HG02852 (cell line): ENCODE measurements around the gene ANKRD30A.
"Not testable (repeated sequence)": the region's sequence is repeated elsewhere in the genome, so short reads cannot be mapped to it uniquely, and the experiment has no call there.

Experiments
- ATAC-seq: cut with Tn5 transposase; IDR thresholded peaks from one replicate; pipeline ENCODE4 v1.9.1; 2021; ENCODE audit warnings: mild to moderate bottlenecking, moderate library complexity; ENCODE audit not compliant: unreplicated experiment

The ANKRD30A gene, protein sequence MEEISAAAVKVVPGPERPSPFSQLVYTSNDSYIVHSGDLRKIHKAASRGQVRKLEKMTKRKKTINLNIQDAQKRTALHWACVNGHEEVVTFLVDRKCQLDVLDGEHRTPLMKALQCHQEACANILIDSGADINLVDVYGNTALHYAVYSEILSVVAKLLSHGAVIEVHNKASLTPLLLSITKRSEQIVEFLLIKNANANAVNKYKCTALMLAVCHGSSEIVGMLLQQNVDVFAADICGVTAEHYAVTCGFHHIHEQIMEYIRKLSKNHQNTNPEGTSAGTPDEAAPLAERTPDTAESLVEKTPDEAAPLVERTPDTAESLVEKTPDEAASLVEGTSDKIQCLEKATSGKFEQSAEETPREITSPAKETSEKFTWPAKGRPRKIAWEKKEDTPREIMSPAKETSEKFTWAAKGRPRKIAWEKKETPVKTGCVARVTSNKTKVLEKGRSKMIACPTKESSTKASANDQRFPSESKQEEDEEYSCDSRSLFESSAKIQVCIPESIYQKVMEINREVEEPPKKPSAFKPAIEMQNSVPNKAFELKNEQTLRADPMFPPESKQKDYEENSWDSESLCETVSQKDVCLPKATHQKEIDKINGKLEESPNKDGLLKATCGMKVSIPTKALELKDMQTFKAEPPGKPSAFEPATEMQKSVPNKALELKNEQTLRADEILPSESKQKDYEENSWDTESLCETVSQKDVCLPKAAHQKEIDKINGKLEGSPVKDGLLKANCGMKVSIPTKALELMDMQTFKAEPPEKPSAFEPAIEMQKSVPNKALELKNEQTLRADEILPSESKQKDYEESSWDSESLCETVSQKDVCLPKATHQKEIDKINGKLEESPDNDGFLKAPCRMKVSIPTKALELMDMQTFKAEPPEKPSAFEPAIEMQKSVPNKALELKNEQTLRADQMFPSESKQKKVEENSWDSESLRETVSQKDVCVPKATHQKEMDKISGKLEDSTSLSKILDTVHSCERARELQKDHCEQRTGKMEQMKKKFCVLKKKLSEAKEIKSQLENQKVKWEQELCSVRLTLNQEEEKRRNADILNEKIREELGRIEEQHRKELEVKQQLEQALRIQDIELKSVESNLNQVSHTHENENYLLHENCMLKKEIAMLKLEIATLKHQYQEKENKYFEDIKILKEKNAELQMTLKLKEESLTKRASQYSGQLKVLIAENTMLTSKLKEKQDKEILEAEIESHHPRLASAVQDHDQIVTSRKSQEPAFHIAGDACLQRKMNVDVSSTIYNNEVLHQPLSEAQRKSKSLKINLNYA (N-terminal part only)

DNA sequence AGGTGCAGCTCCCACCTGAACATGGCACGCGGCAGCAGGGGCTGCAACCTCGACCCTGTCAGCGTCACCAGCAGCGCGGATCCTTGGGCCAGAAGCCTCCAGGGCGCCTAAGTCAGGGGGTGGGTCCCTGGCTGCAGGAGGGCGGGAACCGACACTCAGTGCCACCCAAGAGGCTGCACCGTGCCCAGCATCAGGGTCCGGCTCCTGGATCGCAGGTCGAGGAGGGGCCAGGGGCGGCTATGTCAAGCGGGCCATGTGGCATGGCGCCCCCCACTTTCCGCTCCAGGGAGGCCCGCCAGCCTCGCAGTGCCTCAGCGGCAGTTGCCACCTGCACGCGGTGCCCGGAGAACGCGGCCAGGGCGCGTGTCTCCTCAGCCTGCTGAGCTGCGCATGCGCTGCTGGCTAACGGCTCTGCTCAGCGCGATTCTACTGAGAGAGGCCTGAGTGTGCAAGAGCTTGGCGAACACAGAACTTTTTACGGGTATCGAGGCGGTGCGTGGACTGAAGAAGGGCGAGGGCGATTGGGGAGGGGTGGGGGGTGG lies at the start of gene ANKRD30A:
Gene ANKRD30A, plus strand, starts transcription at position 408 of the 542 bp plus-strand sequence. CDS start 190 bp downstream, outside the sequence.
- ATAC-seq = no peak

GRCh38 chr10:37076083-37076482 lies 49.3 kb upstream of the ANKRD30A start:
- not testable (repeated sequence) for ATAC-seq

- ATAC-seq = no peak
These were observed 29.4 kb upstream of the ANKRD30A start for GRCh38 chr10:37095792-37096573.

- no peak for ATAC-seq
These were observed 24.1 kb upstream of the ANKRD30A start for GRCh38 chr10:37101261-37101660.

DNA sequence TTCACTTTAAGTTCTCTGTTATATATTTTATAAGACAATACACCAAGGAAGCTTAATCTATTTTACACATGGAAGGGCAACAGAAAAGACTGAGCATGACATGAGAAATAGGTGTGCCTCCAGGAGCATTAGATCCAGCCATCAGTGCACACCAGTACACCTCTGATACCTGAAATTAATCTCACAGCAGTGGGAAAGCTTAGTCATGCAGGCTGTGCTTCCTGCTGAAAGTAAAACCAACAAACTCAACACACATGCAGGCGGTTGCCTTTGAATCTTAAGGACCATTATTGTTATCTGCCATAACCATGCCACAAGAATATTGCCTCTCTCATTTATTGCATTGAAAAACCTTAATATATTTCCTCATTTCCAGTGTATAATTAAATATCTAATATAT lies 16.4 kb upstream of the ANKRD30A start:
- ATAC-seq = no peak

GRCh38 chr10:37124532-37124931 lies 866 bp upstream of the ANKRD30A start:
- no peak for ATAC-seq

- ATAC-seq = no peak
These were observed 523 bp downstream of the ANKRD30A start for GRCh38 chr10:37125921-37126320.

GRCh38 chr10:37146443-37146842 lies 21.0 kb downstream of the ANKRD30A start:
- ATAC-seq = no peak

DNA sequence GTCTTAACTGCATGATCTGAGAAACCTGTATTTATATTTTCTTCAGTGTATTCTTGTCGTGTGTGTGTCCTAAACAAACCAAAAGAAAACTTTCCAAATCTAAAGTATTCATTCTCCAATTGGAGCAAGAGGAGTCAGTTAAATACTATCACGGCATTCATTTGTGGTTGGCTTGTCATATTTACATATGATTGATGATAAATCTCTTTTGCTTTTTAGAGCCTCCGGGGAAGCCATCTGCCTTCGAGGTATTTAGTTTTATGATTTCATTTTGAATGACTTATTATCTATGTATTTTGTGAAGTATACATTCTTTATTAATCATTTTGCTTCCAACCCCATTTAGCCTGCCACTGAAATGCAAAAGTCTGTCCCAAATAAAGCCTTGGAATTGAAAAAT lies 37.0 kb downstream of the ANKRD30A start:
- not testable (repeated sequence) for ATAC-seq

- ATAC-seq = not testable (repeated sequence)
These were observed 46.5 kb downstream of the ANKRD30A start for GRCh38 chr10:37171945-37172344.

GRCh38 chr10:37178296-37178695 lies 52.9 kb downstream of the ANKRD30A start:
- not testable (repeated sequence) for ATAC-seq

GRCh38 chr10:37182719-37183118 lies 57.3 kb downstream of the ANKRD30A start:
- ATAC-seq = not testable (repeated sequence)

DNA sequence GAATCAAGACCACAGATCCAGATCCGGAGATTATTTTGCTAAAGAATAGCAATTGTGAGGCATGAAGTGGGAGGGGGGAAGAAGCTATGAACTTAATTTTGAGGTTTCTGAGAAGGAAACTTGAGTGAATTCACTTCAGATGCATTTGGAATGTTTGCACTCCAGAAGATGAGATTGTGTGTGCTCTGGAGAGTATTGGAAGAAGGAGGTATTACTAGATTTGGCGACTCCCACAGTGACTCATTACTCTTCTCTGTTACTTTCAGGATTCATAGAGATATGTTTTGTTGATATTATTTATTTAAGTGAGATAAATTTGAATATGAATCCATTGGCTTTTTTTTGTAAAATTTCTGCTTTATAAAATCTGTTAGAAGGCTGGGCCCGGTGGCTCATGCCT lies 80.7 kb downstream of the ANKRD30A start:
- no peak for ATAC-seq

DNA sequence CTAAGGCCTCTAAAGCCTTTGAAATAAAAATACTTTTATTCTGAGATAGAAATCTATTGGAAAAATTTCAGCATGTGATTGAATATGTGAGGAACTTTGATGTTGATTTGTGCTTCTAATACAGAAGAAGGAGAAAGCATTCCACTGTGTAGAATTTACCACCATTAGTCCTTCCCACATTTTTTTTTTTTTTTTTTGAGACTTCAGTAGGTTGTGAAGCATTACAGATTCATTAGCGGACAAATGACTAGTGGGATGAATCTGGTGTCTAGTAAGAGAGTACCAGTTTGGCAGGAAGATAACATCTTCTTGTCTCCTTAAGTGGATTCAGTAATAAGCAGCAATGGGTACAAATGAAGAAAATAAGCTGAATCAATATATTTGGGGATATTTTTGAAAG lies 95.5 kb downstream of the ANKRD30A start:
- no peak for ATAC-seq

- ATAC-seq = no peak
These were observed 96.6 kb downstream of the ANKRD30A start for GRCh38 chr10:37222046-37222445.

DNA sequence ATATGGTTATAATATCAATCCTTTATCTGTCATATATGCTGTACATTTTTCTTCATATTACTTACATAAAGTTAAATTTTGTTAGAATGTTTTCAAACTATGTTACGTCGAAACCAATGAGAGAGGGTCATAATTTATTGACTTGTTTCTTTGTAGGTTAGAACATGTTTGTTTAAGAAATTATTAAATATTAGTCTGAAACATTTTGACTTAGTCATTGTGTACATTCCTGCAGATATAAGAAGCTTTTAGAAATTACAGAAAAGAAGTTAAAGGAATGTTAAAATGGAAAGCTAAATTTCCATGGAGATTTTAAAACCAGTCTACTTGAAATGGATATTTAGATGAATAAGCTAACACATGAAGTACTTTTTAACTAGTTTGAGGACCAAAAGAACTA lies 99.8 kb downstream of the ANKRD30A start:
- ATAC-seq = no peak

DNA sequence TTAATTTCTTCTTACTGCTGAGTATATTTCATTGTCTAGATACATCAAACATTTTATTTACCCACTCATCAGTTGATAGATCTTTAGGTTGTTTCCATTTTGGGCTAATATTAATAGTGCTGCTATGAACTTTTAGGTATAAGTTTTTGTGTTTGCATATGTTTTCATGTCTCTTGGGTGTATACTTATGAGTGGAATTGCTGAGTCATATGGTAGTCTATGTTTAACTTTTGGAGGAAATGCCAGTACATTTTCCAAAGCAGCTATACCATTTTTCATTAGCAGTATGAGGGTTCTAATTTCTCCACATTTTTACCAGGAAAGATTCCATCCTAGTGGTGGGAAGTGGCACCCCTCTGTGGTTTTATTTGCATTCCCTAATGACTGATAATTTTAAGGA lies 101.1 kb downstream of the ANKRD30A start:
- no peak for ATAC-seq

GRCh38 chr10:37234692-37235091 lies 109.3 kb downstream of the ANKRD30A start:
- ATAC-seq = no peak

DNA sequence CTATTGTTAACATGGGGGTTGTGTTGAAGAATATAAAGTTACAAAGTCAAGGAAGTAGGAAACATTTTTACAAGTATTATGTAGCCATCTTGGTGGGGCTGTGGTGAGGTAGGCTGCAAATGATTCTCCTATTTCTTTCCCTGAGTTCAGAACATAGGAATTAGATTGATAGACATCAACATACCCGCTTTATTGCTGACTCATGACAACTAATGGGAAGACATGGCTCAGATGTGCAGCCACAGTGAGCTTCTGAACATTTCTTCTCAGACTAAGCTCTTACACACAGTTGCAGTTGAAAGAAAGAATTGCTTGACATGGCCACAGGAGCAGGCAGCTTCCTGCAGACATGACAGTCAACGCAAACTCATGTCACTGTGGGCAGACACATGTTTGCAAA lies 110.7 kb downstream of the ANKRD30A start:
- no peak for ATAC-seq

DNA sequence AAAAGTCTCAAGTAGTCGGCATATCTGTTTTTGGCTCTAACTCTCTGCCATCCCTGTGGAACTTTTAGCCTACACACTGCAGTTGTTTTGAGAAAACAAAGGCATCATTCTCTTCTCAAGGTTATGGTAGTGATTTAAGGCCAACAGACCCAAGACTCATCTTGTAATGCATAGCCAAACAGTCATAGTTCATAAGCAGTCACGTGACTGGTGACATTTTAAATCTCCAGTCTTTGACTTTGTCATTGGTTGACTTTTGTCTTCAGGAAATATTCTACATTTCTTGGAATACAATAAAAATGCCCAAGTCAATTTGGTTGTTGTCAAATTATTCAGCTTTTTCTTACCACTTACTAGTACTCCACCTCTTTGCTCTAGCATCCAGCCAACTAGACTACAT lies 114.8 kb downstream of the ANKRD30A start:
- ATAC-seq = no peak
